Stimulated activated CD8-positive, alpha-beta memory T cell treated with anti-CD3 and anti-CD28 coated beads, Interleukin-4, amount 100 ng/mL, for 24 hours (primary cell): ENCODE measurements around the gene HDAC4.

Experiments used
- DNase-seq: peaks from one replicate; pipeline ENCODE4 v3.0.0-alpha.2; 2020; ENCODE audit warnings: low read depth

Gene HDAC4

GRCh38 chr2:239008677-239009588 lies 391.9 kb downstream of the HDAC4 start:
- no peak for DNase-seq

GRCh38 chr2:239008004-239008403 lies 392.8 kb downstream of the HDAC4 start:
- DNase-seq = no peak

GRCh38 chr2:239006622-239007285 lies 394.1 kb downstream of the HDAC4 start:
- no peak for DNase-seq

- DNase-seq = no peak
Observed at GRCh38 chr2:239005586-239005985, 395.2 kb downstream of the HDAC4 start.

GRCh38 chr2:239004274-239005015 lies 396.4 kb downstream of the HDAC4 start:
- no peak for DNase-seq

DNA sequence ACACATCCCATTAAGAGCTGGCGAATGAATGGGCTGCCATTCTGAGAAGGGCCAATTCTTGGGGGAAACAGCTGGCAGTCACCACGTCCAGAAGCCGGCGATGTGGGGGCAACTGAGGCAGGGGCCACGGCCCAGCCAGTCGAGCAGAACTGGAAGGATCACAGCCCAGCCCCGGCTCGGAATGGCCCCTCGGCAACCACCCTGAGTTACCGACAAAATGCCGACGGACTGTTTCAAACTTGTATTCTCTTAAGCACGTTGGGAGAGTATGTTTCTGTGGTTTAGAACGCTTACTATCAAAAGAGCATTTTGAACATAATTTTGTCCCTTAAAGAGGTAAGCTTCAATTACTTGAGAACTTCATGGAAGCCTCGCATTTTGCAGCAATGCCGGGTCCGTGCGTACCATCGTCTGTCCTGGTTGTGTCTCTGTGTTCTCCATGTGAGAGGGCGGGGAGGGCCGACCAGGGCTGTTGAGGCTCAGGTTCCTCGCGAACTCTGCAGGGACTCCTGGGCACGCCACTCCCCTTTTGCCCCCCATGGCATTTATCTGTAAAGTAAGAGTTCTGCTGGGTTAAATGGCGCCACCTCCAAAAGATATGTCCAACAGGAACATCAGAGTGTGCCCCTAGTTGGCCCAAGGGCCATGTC lies 397.1 kb downstream of the HDAC4 start:
- no peak for DNase-seq

GRCh38 chr2:239002954-239003623 lies 397.7 kb downstream of the HDAC4 start:
- DNase-seq = no peak

DNA sequence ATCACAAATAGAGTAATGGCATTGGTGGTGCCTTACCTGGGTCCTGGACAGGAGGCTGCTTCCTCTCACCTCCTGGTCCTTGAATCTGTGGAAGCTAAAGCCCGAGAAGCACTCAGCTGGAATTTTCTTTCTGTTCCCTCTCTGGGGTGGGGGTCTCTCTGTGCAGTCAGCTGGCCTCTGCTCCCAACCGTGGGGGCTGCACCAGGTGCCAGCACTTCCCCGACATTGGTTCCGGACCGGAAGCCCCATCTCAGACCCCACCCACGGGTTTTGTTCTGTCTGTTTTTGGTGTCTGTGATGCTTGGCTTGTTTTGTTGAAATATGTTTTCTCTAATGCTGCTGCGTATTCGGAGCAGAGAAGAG lies 398.2 kb downstream of the HDAC4 start:
- no peak for DNase-seq

GRCh38 chr2:239001794-239002193 lies 399.0 kb downstream of the HDAC4 start:
- no peak for DNase-seq

- DNase-seq = no peak
Observed at GRCh38 chr2:239000500-239001073, 400.2 kb downstream of the HDAC4 start.

DNA sequence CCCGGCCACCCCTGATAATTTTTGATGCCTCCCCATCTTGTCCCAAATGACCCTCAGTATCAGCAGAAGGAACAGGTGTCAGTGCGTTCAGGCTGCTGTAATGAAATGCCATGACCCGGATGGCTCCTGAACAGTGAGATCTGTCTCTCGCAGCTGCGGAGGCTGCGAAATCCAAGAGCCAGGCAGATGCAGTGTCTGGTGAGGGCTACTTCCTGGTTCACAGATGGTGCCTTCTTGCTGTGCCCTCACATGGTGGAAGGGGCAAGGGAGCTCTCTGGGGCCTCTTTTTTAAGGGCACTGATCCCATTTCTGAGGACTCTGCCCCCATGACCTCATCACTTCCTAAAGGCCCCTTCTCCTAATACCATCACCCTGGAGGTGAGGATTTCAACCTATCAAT lies 400.7 kb downstream of the HDAC4 start:
- DNase-seq = no peak

DNA sequence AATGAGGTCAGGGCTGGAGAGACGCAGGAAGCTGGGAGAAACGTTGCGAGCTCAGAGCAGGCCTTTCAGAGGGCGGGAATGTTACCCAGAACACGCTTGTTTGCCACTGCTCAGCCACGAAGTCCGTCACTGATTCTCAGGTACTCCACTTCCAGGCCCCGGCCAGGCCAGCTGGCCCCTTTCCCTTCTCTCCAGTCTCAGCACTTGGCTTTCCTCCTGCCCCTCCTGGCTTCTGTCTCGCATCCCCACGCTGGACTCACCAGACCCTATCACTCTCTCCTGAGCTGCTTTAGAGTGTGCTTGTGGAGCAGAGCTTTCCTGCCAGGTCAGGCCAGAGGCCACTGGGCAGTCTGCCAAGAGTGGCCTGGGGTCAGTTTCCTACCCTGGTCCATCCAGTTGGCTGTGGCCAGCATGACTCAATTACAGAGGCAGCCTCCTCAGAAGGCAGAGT lies 401.5 kb downstream of the HDAC4 start:
- DNase-seq = no peak

- DNase-seq = no peak
Observed at GRCh38 chr2:238998801-238999200, 402.0 kb downstream of the HDAC4 start.
